Hematopoietic multipotent progenitor cell treated with erythropoietin and hydrocortisone succinate and interleukin-3 and kit ligand, for 17 days (in vitro differentiated cells): ENCODE measurements around the gene SIRPA.

Experiments
- DNase-seq: peaks from one replicate; pipeline ENCODE4 v3.0.0-alpha.2; 2015; ENCODE audit warnings: low spot score

SIRPA gene

GRCh38 chr20:1888796-1889463, 6.3 kb upstream of the SIRPA start:
- DNase-seq: no peak

- DNase-seq: no peak
Observed at GRCh38 chr20:1890469-1891262, 4.5 kb upstream of the SIRPA start.

DNA sequence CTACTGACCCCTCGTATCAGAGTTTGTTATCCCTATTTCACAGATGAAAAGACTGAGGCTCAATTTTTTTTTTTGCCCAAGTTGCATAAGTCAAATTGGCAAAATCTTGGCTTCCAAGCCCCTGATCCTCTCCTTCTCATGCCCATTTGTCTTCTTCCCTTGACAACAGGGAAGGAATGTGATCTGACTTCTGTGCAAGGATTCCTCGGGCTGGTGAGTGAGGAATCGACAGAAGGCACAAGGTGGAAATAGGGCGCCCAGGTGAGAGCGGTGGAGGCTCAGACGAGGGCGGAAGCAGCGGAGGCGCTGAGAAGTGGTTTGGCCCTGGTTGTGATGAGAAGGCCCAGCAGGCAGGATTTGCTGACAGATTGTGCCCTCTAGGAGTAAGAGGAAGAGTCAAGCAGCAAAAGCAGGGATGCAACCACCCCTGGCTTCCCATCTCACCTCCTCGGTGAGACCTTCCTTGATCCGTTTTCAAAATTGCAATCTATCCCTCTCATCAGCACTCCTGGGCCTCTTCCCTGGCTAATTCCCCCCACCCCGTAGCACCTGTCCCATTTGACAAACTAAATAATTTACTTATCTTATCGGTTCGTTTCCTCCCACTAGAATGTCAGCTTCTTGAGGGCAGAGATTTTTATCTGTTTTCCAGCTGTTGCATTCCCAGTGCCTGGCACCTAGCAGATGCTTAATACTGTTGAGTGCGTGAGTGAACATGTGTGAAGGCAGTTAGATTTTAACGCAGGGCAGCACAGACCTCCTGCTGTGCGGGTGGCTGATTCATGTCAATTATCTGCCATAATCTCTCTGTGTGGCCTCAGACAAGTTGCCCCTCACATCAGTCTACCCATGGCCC, 3.7 kb upstream of the SIRPA start:
- no peak for DNase-seq

DNA sequence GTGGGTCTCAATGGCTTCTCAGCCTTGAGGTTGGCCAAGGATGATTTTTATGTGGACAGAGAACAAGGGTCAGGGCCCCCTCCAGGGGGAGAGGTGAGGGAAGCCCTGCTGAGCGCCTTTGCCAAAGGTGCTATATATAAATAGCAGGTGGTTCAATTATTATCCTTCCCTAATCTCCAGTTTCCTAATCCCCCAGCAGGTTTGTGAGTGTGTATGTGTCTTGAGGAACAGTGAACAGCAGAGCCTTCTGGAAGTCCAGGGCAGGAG, 3.2 kb upstream of the SIRPA start:
- DNase-seq: no peak

DNA sequence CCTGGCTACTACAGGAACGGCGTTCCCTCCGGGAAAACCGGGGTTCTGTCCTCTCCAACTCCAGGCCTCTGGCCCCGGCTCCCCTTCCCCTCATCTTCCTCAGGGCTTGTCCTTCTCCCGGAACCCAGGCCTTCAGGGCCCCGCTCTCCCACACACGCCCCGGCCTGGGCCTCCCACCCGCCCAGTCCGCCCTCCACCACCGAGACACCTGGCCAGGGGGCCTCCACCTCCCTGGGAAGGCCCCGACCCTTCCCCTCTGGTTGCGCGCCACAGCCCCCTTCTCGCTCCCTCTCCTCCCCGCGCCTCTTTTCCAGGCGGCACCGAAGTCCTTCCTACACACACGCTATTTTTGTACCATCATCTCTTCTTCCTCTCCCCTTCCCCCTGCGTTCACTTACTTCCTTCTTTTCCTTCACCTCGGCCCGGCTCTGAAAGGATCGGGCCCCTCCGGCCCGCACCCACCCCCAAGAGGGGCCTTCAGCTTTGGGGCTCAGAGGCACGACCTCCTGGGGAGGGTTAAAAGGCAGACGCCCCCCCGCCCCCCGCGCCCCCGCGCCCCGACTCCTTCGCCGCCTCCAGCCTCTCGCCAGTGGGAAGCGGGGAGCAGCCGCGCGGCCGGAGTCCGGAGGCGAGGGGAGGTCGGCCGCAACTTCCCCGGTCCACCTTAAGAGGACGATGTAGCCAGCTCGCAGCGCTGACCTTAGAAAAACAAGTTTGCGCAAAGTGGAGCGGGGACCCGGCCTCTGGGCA, 1.3 kb upstream of the SIRPA start:
- no peak for DNase-seq

DNA sequence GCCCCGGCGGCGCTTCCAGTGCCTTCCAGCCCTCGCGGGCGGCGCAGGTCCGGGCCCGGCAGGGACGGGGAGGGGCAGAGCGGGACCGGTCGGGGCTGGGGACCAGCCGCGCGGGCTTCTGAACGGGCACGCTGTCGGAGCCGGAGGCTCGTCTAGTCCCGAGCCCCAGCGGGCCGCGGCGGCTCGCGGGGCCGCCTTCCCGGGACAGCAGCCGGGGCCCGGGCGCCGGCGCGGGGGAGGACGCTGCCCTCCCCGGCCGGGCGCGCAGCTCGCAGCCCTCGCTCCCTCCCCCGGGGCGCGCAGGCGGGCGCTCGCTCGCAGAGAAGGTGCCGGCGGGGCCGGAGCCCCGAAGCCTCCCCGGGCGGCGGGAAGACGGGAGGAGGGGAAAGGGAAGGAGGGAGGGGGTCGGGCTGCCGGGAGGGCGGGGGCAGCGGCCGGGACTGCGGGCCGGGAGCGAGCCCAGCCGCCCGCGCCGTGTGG, 696 bp upstream of the SIRPA start:
- DNase-seq: no peak

DNA sequence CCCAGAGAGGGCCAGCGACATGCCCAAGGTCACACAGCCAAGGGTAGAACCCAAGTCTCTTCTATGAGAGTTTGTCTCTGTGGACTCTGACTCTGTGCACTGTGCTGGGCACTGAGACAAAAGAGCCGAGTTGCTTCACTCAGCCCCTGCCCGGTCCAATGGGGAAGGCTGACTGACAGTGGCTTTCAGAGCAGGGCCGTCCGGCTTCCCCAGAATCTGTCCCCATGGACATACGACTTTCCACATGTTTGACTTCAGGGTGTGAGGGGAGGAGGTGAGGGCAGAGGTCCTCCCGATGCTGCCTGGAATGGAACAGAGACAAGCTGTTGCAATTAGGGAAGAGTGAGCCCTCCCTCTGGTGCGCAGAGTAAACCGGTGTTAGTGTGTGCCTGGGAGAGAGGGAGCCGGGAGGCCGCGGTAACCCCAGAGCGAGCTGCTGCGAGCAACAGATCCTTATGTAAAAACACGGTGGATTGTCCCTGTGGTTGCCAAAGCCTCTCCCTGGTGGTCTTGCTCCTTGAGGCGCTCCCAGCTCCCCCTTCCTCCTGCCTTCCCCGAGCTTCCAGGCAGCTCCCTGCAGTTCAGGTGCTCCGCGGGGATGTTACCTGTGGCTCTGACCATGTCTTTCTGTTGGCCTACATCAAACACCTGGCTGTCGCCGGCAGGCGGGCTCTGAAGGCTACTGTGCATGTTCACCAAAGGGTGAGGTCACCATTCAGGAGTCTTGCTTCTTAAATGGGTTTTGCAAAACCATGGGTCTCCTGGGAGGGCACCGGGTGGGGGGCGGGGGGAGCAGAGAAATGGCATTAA, 672 bp downstream of the SIRPA start:
- no peak for DNase-seq

GRCh38 chr20:1896484-1897258, 1.5 kb downstream of the SIRPA start:
- no peak for DNase-seq

DNA sequence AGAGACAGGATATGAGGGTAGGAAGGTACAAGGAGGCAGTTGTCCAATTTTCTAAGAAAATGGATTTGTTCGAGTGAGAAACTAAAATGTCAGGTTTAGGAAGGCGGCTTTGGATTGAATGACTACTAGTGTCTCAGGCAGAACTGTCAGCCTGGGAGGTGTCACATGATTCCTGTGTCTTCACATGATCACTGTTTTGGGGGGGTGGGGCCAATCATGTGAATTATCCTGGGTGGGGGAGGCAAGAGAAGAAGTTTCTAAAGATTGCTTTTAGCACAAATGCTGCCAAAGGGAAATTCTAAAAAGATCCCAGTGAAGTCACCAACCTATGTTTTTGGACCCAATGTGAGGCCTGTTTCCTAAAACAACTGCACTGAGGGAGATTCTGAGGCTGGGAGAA, 2.3 kb downstream of the SIRPA start:
- no peak for DNase-seq

- DNase-seq: no peak
Observed at GRCh38 chr20:1897965-1898464, 2.8 kb downstream of the SIRPA start.

DNA sequence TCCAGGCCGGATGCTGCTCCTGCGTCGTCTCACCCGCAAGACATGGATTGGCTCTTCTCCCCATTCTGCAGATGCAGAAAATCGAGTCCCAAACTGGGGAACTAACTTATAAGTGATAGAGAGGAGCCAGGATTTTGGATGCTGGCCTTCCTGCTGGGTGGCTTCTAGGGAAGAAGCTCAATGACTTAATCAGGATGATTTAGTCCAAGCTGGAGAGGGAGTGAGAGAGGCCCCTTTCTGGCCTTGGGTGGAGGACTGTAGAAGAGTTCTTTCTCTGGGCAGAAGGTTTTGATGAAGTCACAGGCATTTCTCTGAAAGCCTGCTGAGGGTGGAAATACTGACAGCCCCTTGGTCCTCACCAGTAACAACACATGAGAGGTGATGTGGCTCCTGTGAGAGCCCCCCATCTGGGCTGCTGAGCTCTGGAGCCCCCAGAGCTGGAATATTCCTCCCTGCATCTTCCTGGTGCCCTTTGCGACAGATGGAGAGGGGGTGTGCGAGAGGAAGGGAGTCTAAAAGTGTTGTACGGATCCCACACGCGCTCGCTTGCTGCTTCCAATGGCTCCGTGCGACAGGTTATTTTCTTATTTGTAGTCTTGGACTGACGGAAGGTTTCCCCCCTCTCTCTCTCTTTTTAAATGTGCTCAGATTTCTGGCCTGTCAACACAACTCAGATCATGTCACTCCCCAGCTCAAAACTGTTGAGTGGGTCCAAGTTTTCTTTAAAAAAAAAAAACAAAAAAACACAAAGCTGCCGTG, 3.5 kb downstream of the SIRPA start:
- DNase-seq: no peak

GRCh38 chr20:1899241-1899525, 4.0 kb downstream of the SIRPA start:
- DNase-seq: no peak

DNA sequence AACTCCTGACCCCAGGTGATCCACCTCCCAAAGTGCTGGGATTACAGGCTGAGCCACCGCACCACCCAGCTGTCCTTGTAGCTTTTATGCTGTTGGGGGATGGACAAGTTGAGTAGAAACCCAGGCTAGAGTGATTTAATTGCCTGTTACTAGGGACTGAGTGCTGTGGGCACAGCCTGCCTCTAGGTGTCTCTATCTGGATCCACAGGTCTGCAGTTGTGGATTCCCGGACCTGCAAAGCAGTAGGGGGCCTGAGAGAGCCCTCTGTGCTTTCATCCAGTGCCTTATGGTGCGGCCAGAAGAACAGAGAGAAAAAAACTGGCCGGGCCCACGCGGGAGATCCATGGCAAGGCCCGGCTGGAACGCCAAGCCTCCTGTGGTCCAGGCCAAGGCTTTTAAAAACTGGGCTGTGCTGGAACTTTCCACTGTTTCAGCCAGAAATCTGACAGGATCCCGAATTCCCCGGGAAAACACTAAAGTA, 5.2 kb downstream of the SIRPA start:
- DNase-seq: no peak

- DNase-seq: no peak
Observed at GRCh38 chr20:1901704-1902103, 6.5 kb downstream of the SIRPA start.

DNA sequence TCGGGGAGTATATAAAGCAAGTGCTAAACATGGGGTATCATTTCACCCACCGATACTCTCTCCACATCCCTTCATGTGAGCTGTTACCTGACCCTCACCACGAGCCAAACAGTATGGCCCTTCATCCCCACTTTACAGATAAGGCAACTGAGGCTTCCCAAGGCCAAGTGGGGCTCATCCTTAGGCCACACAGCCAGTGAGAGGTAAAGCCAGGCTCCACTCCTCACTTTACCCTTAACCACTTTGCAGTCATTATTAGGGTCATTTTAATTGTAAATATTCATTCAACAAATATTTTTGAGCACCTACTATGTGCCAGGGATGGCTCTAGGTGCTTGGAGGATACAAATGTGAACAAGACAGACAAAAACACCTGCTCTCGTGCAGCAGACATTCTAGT, 7.0 kb downstream of the SIRPA start:
- no peak for DNase-seq

GRCh38 chr20:1904135-1904534, 8.9 kb downstream of the SIRPA start:
- DNase-seq: no peak

DNA sequence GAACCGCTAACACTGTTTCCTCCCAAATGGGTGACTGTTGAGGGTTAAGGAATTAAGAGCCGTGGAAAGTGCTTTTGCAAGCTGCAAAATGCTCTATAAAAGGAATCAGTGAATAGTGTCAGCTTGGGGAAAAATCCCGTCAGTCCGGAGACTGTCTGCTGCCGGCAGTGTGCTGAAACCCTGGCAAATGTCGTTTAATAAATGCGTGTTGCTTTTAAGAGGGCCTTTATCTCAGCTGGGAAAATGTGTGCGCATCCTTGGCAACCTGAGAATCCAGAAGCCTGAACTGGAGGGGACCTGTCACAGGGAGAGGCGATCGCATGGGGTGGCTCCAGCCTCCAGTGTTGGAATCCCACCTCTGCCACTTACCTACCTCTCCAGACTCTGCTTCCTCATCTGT, 9.8 kb downstream of the SIRPA start:
- no peak for DNase-seq

- DNase-seq: no peak
Observed at GRCh38 chr20:1905693-1906092, 10.5 kb downstream of the SIRPA start.

DNA sequence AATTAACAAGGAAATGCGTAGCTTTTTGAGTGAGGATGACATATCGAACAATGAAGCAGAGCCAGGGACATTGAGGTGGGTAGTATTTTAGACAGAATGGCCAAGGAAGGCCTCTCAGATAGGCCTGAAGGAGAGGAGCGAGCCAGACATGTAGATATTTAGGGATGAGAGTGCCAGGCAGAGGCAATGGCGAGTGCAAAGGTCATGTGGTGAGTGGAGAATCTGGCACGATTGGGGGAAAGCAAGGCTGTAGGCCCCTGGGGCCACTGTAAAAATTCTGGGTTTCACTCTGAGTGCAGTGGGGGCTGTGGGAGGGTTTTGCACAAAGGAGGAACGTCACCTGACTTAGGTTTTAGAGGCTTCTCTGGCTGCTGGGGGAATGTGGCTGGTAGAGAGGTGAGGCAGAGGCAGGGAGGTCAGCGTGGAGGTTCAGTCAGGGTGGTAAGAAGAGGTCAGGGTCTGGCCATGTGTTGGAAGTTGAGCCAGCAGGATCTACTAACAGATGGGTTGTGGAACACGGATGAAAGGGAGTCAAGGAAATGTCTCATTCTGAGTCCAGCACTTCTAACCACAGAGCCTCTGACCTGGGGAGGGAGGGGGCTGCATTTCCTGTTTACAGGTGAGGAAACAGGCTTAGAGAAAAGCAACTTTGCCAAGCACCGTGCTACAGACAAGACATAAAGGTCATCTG, 11.3 kb downstream of the SIRPA start:
- no peak for DNase-seq
